G401.6 (cell line): ENCODE measurements around the gene PGBD5.

Source experiments
- FAIRE-seq: peaks from 2 replicates; lab custom pipeline; 2012; peaks lifted over from hg19 to GRCh38; lab: Jason Lieb, UNC

PGBD5 gene

GRCh38 chr1:230301322-230301721 is 124.8 kb downstream of the PGBD5 start:
- FAIRE-seq, result no peak

- FAIRE-seq, result no peak
These were observed 125.5 kb downstream of the PGBD5 start for GRCh38 chr1:230300322-230301301.

GRCh38 chr1:230299191-230300006 is 126.7 kb downstream of the PGBD5 start:
- FAIRE-seq, result no peak

- FAIRE-seq, result no peak
These were observed 130.8 kb downstream of the PGBD5 start for GRCh38 chr1:230295367-230295766.

- no peak for FAIRE-seq
These were observed 132.8 kb downstream of the PGBD5 start for GRCh38 chr1:230293390-230293700.

GRCh38 chr1:230292689-230293389 is 133.3 kb downstream of the PGBD5 start:
- no peak for FAIRE-seq

- no peak for FAIRE-seq
These were observed 134.2 kb downstream of the PGBD5 start for GRCh38 chr1:230291731-230292620.

GRCh38 chr1:230289350-230289644 is 136.8 kb downstream of the PGBD5 start:
- no peak for FAIRE-seq

GRCh38 chr1:230288641-230289349 is 137.3 kb downstream of the PGBD5 start:
- no peak for FAIRE-seq

- FAIRE-seq, result no peak
These were observed 138.3 kb downstream of the PGBD5 start for GRCh38 chr1:230287674-230288315.

GRCh38 chr1:230286890-230287269 is 139.3 kb downstream of the PGBD5 start:
- FAIRE-seq, result no peak

GRCh38 chr1:230286166-230286889 is 139.8 kb downstream of the PGBD5 start:
- FAIRE-seq, result no peak

- FAIRE-seq, result no peak
These were observed 140.8 kb downstream of the PGBD5 start for GRCh38 chr1:230285351-230285750.

GRCh38 chr1:230284891-230285290 is 141.2 kb downstream of the PGBD5 start:
- no peak for FAIRE-seq

- FAIRE-seq, result no peak
These were observed 142.5 kb downstream of the PGBD5 start for GRCh38 chr1:230283678-230284077.

GRCh38 chr1:230282157-230282556 is 144.0 kb downstream of the PGBD5 start:
- no peak for FAIRE-seq

GRCh38 chr1:230281556-230281955 is 144.6 kb downstream of the PGBD5 start:
- no peak for FAIRE-seq

GRCh38 chr1:230280906-230281413 is 145.2 kb downstream of the PGBD5 start:
- FAIRE-seq, result no peak

GRCh38 chr1:230280054-230280795 is 145.9 kb downstream of the PGBD5 start:
- FAIRE-seq, result no peak
